Activated naive CD4-positive, alpha-beta T cell treated with Interleukin-2 at 50 U/mL for 16 hours (primary cell): ENCODE measurements around the gene RCBTB2.
"Not testable (repeated sequence)": the region's sequence is repeated elsewhere in the genome, so short reads cannot be mapped to it uniquely, and the experiment has no call there.

Experiments used
- DNase-seq: peaks from one replicate; pipeline ENCODE4 v3.0.0-alpha.2; 2020

Gene RCBTB2

GRCh38 chr13:48492096-48492440 is 40.8 kb downstream of the RCBTB2 start:
- DNase-seq = peak; percentile 24

- DNase-seq = no peak
These were observed 41.3 kb downstream of the RCBTB2 start for GRCh38 chr13:48491423-48492095.

GRCh38 chr13:48490241-48490640 is 42.6 kb downstream of the RCBTB2 start:
- DNase-seq = no peak

GRCh38 chr13:48489666-48490065 is 43.2 kb downstream of the RCBTB2 start:
- no peak for DNase-seq

GRCh38 chr13:48488995-48489394 is 43.9 kb downstream of the RCBTB2 start:
- no peak for DNase-seq

- DNase-seq = no peak
These were observed 44.9 kb downstream of the RCBTB2 start for GRCh38 chr13:48487968-48488367.

GRCh38 chr13:48486836-48487235 is 46.0 kb downstream of the RCBTB2 start:
- DNase-seq = no peak

- DNase-seq = no peak
These were observed 46.5 kb downstream of the RCBTB2 start for GRCh38 chr13:48486362-48486761.

- DNase-seq = no peak
These were observed 47.4 kb downstream of the RCBTB2 start for GRCh38 chr13:48485432-48485831.

- DNase-seq = no peak
These were observed 49.3 kb downstream of the RCBTB2 start for GRCh38 chr13:48483575-48483974.

- DNase-seq = no peak
These were observed 54.5 kb downstream of the RCBTB2 start for GRCh38 chr13:48478391-48478790.

GRCh38 chr13:48477191-48477855 is 55.6 kb downstream of the RCBTB2 start:
- no peak for DNase-seq

- no peak for DNase-seq
These were observed 56.2 kb downstream of the RCBTB2 start for GRCh38 chr13:48476686-48477085.

- DNase-seq = no peak
These were observed 56.7 kb downstream of the RCBTB2 start for GRCh38 chr13:48476215-48476614.

GRCh38 chr13:48475230-48475629 is 57.6 kb downstream of the RCBTB2 start:
- no peak for DNase-seq

- DNase-seq = no peak
These were observed 75.2 kb downstream of the RCBTB2 start for GRCh38 chr13:48457578-48458242.

- no peak for DNase-seq
These were observed 76.3 kb downstream of the RCBTB2 start for GRCh38 chr13:48456546-48456945.

GRCh38 chr13:48451196-48451595 is 81.7 kb downstream of the RCBTB2 start:
- DNase-seq = not testable (repeated sequence)

- no peak for DNase-seq
These were observed 83.2 kb downstream of the RCBTB2 start for GRCh38 chr13:48449656-48450055.

- no peak for DNase-seq
These were observed 83.8 kb downstream of the RCBTB2 start for GRCh38 chr13:48448959-48449614.

- DNase-seq = no peak
These were observed 84.5 kb downstream of the RCBTB2 start for GRCh38 chr13:48448285-48448958.

- no peak for DNase-seq
These were observed 86.4 kb downstream of the RCBTB2 start for GRCh38 chr13:48446464-48446863.
